ENCODE results near the gene C5orf22. TPM values are rescaled to one million over a fixed set of nuclear protein-coding genes. Genes with fewer than 3 reads are reported as not detected.

The C5orf22 gene
- total RNA-seq = 6.4 and 10.0 TPM in 2 replicates

GRCh38 chr5:31531888-31532547 is at the start of gene C5orf22, which contains the start of gene DROSHA:
TSS of gene C5orf22 (plus strand) at chr5:31532301. CDS start at chr5:31532393, 92 bp downstream.
TSS of gene DROSHA (minus strand) at chr5:31532093. CDS start at chr5:31529059, 3,034 bp downstream.

Other genes starting within 250 kb of the C5orf22 start
- 32.1 and 50.8 TPM in 2 replicates for gene DROSHA, start 208 bp upstream of the C5orf22 start, total RNA-seq
- gene PDZD2, start 106.8 kb downstream of the C5orf22 start, total RNA-seq = 3.7 and 6.8 TPM in 2 replicates

Data from cardiac ventricle fibroblast (primary cell).